GM12878 (cell line): ENCODE measurements around the gene SPATA16. TPM values are rescaled to one million over a fixed set of nuclear protein-coding genes. Genes with fewer than 3 reads are reported as not detected.

Experiments used
- ATAC-seq: fragments of 200-7000 bp; cut with Tn5 transposase; 3 replicates; pipeline ENCODE4 v1.9.1; 2020; ENCODE audit warnings: mild to moderate bottlenecking, moderate library complexity
- BruUV-seq: library from RNA; stranded (reverse); fragments of 400-500 nt; replicated peaks from 2 replicates; lab custom pipeline; 2021; lab: Mats Ljungman, UMichigan
- CTCF ChIA-PET: fragments of 300-600 bp; sonication (Branson Sonifier 250); formaldehyde crosslinking; extraction: SDS; loops from one replicate; lab custom pipeline; 2021; ENCODE audit warnings: inconsistent platforms; lab: Yijun Ruan, JAX
- POLR2A ChIA-PET: fragments of 350-600 bp; formaldehyde crosslinking; extraction: SDS; loops from one replicate; lab custom pipeline; 2021; ENCODE audit warnings: inconsistent platforms; lab: Charles Lee
- RAD21 ChIA-PET: fragments of 300-600 bp; sonication (Branson Sonifier 250); formaldehyde crosslinking; loops from one replicate; lab custom pipeline; 2023; ENCODE audit warnings: antibody characterized with exemption; ENCODE audit not compliant: unreplicated experiment; lab: Charles Lee
- SMC1A ChIA-PET: fragments of 300-600 bp; sonication (Branson Sonifier 250); formaldehyde crosslinking; loops from one replicate; lab custom pipeline; 2023; ENCODE audit not compliant: unreplicated experiment, uncharacterized antibody; lab: Charles Lee
- DNase-seq: peaks from one replicate; pipeline ENCODE4 v3.0.0-alpha.2; 2011; ENCODE audit warnings: low read depth, low spot score
- FAIRE-seq: peaks from 3 replicates; lab custom pipeline; 2011; peaks lifted over from hg19 to GRCh38; lab: Jason Lieb, UNC
- H2AFZ ChIP-seq: 2 replicates; pipeline ENCODE4 v1.6.0; 2011; ENCODE audit warnings: low read depth, low read length, control low read depth; ENCODE audit not compliant: control insufficient read depth
- H3K27ac ChIP-seq: 2 replicates; pipeline ENCODE4 v1.5.1; 2011; ENCODE audit warnings: control low read depth; ENCODE audit not compliant: control insufficient read depth, insufficient read depth
- H3K27me3 ChIP-seq, 2 experiments: replicated peaks in 1 of 2; 2 replicates each; pipeline versions ENCODE4 v1.6.0 to v1.6.1; 2011; ENCODE audit warnings: low read length in 1 of 2; ENCODE audit not compliant: control insufficient read depth in 2 of 2, insufficient read depth in 2 of 2
- H3K36me3 ChIP-seq, 2 experiments: 2 replicates each; pipeline ENCODE4 v1.5.1; 2011; ENCODE audit warnings: low read length in 1 of 2; ENCODE audit not compliant: control insufficient read depth in 2 of 2, insufficient read depth in 2 of 2
- H3K4me1 ChIP-seq: 2 replicates; pipeline ENCODE4 v1.6.1; 2011; ENCODE audit warnings: mild to moderate bottlenecking, low read length, moderate library complexity, mixed read lengths; ENCODE audit not compliant: control insufficient read depth, insufficient read depth
- H3K4me2 ChIP-seq: 2 replicates; pipeline ENCODE4 v1.6.0; 2011; ENCODE audit warnings: control low read depth; ENCODE audit not compliant: control insufficient read depth, insufficient read depth
- H3K4me3 ChIP-seq: fragments of 200-600 bp; sonication (generic); 2 replicates; pipeline ENCODE4 v1.5.1; 2016
- H3K79me2 ChIP-seq: 2 replicates; pipeline ENCODE4 v1.6.0; 2011; ENCODE audit warnings: low read length; ENCODE audit not compliant: control insufficient read depth, insufficient read depth
- H3K9ac ChIP-seq: 2 replicates; pipeline ENCODE4 v1.8.0; 2011; ENCODE audit warnings: low read length, control low read depth, mixed read lengths; ENCODE audit not compliant: control insufficient read depth, insufficient read depth
- H3K9me3 ChIP-seq: replicated peaks from 3 replicates; pipeline ENCODE4 v1.5.1; 2011; ENCODE audit warnings: mild to moderate bottlenecking, low read length; ENCODE audit not compliant: control insufficient read depth, insufficient read depth
- H4K20me1 ChIP-seq: 2 replicates; pipeline ENCODE4 v1.6.0; 2011; ENCODE audit not compliant: control insufficient read depth, insufficient read depth
- CHD2 ChIP-seq: IDR thresholded peaks from 2 replicates; pipeline ENCODE4 v1.6.1; 2011; ENCODE audit warnings: low read depth, low read length, improper control_type of control experiment, borderline replicate concordance
- CREM ChIP-seq: IDR thresholded peaks from 2 replicates; pipeline ENCODE4 v1.6.1; 2014; ENCODE audit warnings: antibody characterized with exemption, low read depth
- CUX1 ChIP-seq: IDR thresholded peaks from 2 replicates; pipeline ENCODE4 v1.6.1; 2012; ENCODE audit warnings: improper control_type of control experiment, low read depth, low read length; ENCODE audit not compliant: insufficient replicate concordance
- IRF5 ChIP-seq: fragments of 450-650 bp; IDR thresholded peaks from 2 replicates; pipeline ENCODE4 v1.6.1; 2017; ENCODE audit warnings: borderline replicate concordance
- JUNB ChIP-seq: IDR thresholded peaks from 2 replicates; pipeline ENCODE4 v1.6.1; 2016; ENCODE audit warnings: antibody characterized with exemption, mild to moderate bottlenecking
- ZBTB11 ChIP-seq: fragments of 450-650 bp; formaldehyde crosslinking; IDR thresholded peaks from 2 replicates; pipeline ENCODE4 v1.5.0; 2022; ENCODE audit warnings: mild to moderate bottlenecking, missing genetic modification characterization
- ZNF217 ChIP-seq: fragments of 450-650 bp; IDR thresholded peaks from 2 replicates; pipeline ENCODE4 v1.6.1; 2017; ENCODE audit warnings: antibody characterized with exemption, mild to moderate bottlenecking
- WGBS: methylation state at CpG from one replicate; pipeline ENCODE4 v1.1.6; 2016; ENCODE audit warnings: low lambda C conversion rate; ENCODE audit not compliant: insufficient replicate concordance, insufficient coverage; ENCODE audit errors: missing lambda C conversion rate; 5-methylcytosine and 5-hydroxymethylcytosine counted together
- in situ Hi-C: fragments of 300-500 bp; cut with MboI; formaldehyde crosslinking; loops from 9 replicates; pipeline ENCODE4 v1.14.3; 2018; ENCODE audit warnings: mixed read lengths
- intact Hi-C: fragments of 100-400 bp; cut with micrococcal nuclease; formaldehyde crosslinking; loops from one replicate; pipeline ENCODE4 v1.14.2; 2022; ENCODE audit not compliant: unreplicated experiment
- polyA plus RNA-seq, 11 experiments: library from polyadenylated mRNA; depleted of rRNA in 4 of 11; unstranded in 6 of 11; stranded (reverse) in 5 of 11; fragments of >200 nt; fragmentation: Nextera tagmentation in 4 of 11; fragmentation: Illumina TruSeq in 1 of 11; extraction: Ambion mirVana in 4 of 11; extraction: Trizol in 1 of 11; gene quantifications; 1 replicate in 1 of 11; 2 replicates in 10 of 11; pipeline versions ENCODE4 v1.2.1 to v1.2.3, GENCODE V29; 2011 to 2016; ENCODE audit warnings: inconsistent platforms in 2 of 11, missing spikeins in 2 of 11, low read depth in 1 of 11
- total RNA-seq, 4 experiments: library from RNA; depleted of rRNA in 3 of 4; stranded (reverse); fragments of >200 nt in 3 of 4; fragmentation: Illumina TruSeq in 1 of 4; extraction: Trizol in 1 of 4; gene quantifications; 2 replicates each; pipeline versions ENCODE4 v1.2.1 to v1.2.3, GENCODE V29; 2013 to 2021

The SPATA16 gene
- total and polyA plus RNA-seq, 10 of the 15 experiments (the other 5 are each of a cell fraction or from before 2014, with no cell fraction given): 0.04 TPM; not detected in 9

DNA sequence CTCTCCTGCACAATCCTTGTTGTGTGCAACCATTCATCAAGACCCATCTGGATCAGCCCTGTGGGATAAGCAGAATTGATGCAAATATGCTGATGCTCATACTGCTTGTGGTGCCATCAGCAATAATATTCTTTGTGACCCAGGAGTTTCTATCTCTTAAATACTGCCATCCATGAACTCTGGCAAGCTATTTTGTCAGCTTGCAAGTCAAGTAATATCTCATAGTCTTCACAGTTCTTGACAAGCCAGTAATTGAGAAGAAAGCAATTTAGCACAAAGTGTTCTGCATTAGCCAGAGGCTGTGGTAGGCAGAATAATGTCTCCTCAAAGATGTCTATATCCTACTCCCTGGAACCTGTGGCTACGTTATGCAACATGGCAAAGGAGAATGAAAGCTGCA lies 49.0 kb downstream of the SPATA16 start:
- Histone ChIP-seq H3K4me2 (no peak overlapping the region), H3K27ac (no peak overlapping the region), H3K79me2 (no peaks in the 10 kb centered on the region), H3K36me3 (no peaks in the 10 kb centered on the region), H3K4me1 (no peaks in the 10 kb centered on the region), H3K4me3 (no peak overlapping the region), H2AFZ (no peak overlapping the region), H4K20me1 (no peaks in the 10 kb centered on the region), H3K9me3 (no peaks in the 10 kb centered on the region), H3K9ac (no peak overlapping the region), H3K27me3 (no peaks in the 10 kb centered on the region)
- FAIRE-seq (no peak), ATAC-seq (no peak), DNase-seq (no peak)
- ChIA-PET POLR2A (no interaction called here), RAD21 (no interaction called here), SMC1A (interaction anchor here (1.1 kb wide), 1 partner anchor 8 kb away, joined by 5 read pairs; no protein-coding TSS in a partner anchor), CTCF (interaction anchor here (1.4 kb wide), 1 partner anchor 20 kb away, joined by 3 read pairs; no protein-coding TSS in a partner anchor)
- in situ Hi-C loops: no loop called here
- WGBS: 0% methylated on average over 1 of the region's 1 CpG
- TF ChIP-seq JUNB (no peak), CHD2 (no peak), CREM (no peak)
- intact Hi-C loops: no loop called here
- BruUV-seq: no TSS peak

- H3K9me3 ChIP-seq: no peaks in the 10 kb centered on the region
- H3K79me2 ChIP-seq: no peaks in the 10 kb centered on the region
- no TSS peak for BruUV-seq
- no peak for ATAC-seq
- ChIA-PET RAD21 (no interaction called here), POLR2A (no interaction called here), CTCF (no interaction called here), SMC1A (no interaction called here)
- H2AFZ ChIP-seq: no peak overlapping the region
- H4K20me1 ChIP-seq: no peaks in the 10 kb centered on the region
- H3K27ac ChIP-seq: no peak overlapping the region
- no peak overlapping the region for H3K4me3 ChIP-seq
- in situ Hi-C loops: no loop called here
- FAIRE-seq: no peak
- no peaks in the 10 kb centered on the region for H3K36me3 ChIP-seq
- no peaks in the 10 kb centered on the region for H3K27me3 ChIP-seq
- no peak overlapping the region for H3K4me2 ChIP-seq
- H3K9ac ChIP-seq: no peak overlapping the region
- no peak for DNase-seq
- intact Hi-C loops: no loop called here
- no peaks in the 10 kb centered on the region for H3K4me1 ChIP-seq
- WGBS: 36% methylated on average over 3 of the region's 3 CpGs
- TF ChIP-seq CUX1 (no peak), IRF5 (no peak), ZBTB11 (no peak), ZNF217 (no peak)
These were observed 50.5 kb downstream of the SPATA16 start for GRCh38 chr3:173090492-173090891.
